GM12874 (cell line): ENCODE measurements around the gene CSTF3.

Experiments
- TF ChIP-seq, protein P1 (sequence below): IDR thresholded peaks from 2 replicates; pipeline ENCODE4 v1.5.1; 2011; ENCODE audit warnings: low read depth, mild to moderate bottlenecking, control low read depth, low read length, moderate library complexity; ENCODE audit not compliant: insufficient read depth

CSTF3 gene

DNA sequence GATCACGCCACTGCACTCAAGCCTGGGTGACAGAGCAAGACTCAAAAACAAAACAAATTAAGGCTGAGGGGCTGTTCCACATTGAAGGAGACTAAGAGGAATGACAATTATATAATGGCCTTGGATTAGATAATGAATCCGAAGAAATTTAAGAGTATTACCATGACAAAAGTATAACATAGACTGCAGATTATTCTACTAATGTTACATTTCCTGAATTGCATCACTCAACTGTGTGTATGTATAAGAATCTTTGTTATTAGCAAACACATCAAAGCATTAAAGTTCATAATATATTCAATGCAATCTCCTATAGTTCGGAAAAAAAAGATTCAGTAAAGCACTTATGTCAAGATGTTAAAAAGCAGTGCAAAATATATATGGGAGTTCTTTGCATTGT lies 27.5 kb downstream of the CSTF3 start:
- TF ChIP-seq, protein P1, sequence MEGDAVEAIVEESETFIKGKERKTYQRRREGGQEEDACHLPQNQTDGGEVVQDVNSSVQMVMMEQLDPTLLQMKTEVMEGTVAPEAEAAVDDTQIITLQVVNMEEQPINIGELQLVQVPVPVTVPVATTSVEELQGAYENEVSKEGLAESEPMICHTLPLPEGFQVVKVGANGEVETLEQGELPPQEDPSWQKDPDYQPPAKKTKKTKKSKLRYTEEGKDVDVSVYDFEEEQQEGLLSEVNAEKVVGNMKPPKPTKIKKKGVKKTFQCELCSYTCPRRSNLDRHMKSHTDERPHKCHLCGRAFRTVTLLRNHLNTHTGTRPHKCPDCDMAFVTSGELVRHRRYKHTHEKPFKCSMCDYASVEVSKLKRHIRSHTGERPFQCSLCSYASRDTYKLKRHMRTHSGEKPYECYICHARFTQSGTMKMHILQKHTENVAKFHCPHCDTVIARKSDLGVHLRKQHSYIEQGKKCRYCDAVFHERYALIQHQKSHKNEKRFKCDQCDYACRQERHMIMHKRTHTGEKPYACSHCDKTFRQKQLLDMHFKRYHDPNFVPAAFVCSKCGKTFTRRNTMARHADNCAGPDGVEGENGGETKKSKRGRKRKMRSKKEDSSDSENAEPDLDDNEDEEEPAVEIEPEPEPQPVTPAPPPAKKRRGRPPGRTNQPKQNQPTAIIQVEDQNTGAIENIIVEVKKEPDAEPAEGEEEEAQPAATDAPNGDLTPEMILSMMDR = no peak

DNA sequence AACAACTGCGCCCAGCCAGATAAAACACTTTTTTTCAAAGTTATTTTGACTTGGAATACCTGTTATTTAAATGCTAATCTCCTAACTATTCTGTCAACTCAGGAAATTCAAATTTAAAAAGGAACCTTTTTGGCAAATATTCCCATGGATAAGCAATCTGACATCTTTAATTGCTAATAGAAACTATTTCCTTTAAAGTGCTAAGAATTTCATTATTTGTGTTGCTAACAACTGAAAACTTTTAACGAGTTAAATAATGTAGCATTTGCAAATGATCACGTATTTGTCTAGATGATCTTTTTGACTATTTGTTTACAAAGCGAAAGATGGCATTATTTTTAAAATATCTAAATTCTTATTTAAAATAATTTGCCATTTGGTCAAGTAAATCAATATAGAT lies 28.8 kb downstream of the CSTF3 start:
- TF ChIP-seq, protein P1 = no peak

DNA sequence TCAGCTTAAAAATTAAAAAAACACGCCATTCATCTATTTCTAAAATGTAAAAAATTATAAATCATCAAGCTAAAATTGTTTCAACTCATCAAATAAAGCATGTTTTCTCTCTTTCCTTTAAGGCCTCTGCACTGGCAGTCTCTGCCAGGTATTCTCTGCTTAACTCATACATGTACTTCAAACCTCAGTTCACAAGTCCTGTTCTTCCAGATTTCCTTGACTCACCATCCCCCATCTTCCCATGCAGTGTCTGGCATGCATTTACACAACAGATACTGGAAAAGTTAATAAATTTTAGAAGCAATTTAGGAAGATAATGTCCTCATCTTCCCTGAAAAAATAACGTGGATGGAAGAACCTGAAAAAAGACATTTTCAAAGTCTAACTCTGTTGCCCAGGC lies 32.5 kb downstream of the CSTF3 start:
- TF ChIP-seq, protein P1 = no peak

DNA sequence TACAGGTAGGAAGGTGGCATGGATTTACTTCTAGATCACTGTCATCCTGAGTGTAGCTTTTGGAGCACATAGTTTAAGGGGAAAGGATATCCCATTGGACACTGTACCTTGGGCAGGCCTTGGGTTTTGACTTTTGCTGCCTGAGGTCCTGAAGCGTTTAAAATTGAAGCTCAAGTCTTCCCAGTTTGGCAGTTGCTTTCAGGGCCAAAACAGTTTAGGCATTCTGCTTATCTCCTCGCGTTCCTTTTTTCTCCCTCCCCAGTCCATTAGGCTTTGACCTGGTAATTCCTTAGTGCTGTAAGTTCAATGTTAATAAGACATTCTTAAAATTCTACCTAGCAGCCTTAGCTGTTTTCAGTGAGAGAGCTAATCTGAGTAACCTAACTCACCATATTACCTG lies 35.7 kb downstream of the CSTF3 start:
- TF ChIP-seq, protein P1 = no peak

DNA sequence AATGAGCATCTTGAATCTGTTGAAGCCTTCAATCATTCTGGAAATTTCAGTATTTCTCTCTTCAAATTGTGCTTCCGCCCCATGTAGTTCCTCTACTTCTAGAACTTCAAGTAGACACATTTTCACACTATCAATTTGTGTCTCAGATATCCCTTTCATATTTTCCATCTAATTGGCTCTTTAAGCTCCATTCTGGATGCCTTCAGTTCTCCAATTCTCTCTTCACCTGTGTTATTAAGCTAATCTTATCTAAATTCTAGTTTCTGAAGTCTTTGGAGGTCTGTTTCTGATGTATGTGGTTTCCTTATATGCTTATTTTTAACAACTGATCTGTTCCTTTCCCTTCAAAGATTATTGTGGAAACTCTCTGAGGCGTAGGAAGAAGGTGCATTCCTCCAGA lies 36.3 kb downstream of the CSTF3 start:
- TF ChIP-seq, protein P1 = no peak

DNA sequence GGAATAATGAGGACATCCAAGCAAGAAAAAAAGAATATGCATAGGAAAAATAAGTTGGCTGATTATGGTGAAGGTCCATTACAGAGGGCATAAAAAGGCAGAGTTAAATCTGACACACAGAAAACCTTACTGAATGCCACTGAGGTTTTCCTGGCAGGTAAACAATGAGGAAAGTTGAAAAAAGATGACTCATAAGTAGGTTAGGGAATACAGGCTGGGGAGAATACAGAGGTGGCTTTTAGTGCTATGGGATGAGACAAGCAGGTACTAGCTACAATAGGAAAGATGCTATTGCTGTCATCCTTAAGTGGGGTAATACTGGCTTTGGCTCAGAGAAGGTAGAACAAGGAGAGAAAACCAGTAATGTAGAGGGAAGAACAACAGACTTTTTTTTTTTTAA lies 44.7 kb downstream of the CSTF3 start:
- TF ChIP-seq, protein P1 = no peak

DNA sequence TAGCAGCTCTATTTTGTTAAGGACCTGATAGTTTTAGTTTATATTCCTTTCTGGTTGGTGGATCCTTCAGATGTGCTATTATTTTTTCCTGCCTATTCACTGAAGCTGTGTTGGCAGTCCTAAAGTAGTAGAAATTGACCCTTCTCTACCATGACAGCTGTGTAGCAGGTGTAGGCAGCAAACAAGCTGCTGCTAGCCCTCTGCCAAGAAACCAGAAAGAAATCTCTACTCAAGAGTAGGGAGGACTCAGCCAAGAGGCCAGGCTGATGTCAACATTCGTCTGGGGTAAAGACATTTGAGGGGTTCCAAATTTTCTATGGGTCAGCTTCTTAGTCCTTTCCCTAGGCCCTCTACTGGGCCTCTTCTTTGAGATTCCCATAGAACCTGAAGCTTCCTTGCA lies 51.2 kb downstream of the CSTF3 start:
- TF ChIP-seq, protein P1 = no peak
